ENCODE data around the gene HSPA1A. TPM values are rescaled to one million over a fixed set of nuclear protein-coding genes. Genes with fewer than 3 reads are reported as not detected.
A peak's percentile ranks its signal among the peaks of the same experiment; 100 is the strongest.
"Not testable (repeated sequence)": the region's sequence is repeated elsewhere in the genome, so short reads cannot be mapped to it uniquely, and the experiment has no call there.

HSPA1A gene
- total RNA-seq, 4 donors from 2014 or later, result 235 to 451 (median 370) TPM

DNA sequence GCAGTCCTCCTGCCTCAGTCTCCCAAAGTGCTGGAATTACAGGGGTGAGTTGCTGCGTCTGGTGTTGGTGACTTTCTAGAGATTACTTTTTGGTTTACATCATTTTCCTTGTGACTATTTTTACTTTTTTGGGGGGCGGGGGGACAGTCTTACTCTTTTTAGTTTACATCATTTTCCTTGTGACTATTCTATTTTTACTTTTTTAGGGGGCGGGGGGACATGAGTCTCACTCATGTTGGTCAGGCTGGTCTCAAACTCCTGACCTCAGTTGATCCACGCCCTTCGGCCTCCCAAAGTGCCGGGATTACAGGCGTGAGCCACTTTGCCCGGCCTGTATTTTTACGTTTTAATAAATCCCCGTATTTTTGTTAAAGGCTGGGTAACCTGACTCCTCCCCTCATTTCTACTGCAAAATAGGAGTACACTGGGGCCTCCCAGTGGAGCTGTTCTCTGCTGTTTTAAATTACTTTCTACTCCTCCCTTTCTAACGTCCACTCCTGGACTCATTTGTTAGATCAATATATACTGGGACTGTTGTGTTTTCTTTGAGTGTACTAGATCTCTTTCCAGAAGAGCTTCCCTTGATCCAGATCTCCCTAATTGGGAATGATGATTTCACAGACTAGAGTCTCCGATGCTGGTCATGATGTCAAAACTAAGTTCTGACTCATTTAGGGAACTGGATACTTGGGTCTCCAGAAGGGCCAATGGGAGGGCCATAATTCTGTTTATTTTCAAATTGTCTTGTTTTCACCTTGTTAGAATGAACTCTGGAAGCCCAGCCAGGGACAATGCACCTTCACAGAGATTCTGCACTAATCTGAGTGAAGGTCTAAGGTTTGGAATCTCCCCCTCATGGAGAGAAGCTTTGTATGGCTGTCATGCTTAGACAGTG is 21.4 kb downstream of the HSPA1A start:
- Histone ChIP-seq H3K27me3 (no peaks in the 10 kb centered on the region), H3K4me3 (peak overlapping the region; percentile 72 to 94 (median 82)), H3K4me1 (peaks cover 45 to 64% (median 64%) of the 10 kb centered on the region in 4 donors), H3K9me3 (no peaks in the 10 kb centered on the region), H3K27ac (replicated peaks in 1 of 4) (peak overlapping the region; percentile 93 to 97 (median 95)), H3K36me3 (peaks cover 36 to 50% (median 45%) of the 10 kb centered on the region in 4 donors)
- no peak for TF ChIP-seq EP300 (IDR thresholded peaks at IDR 0.05)
- TF ChIP-seq, protein P1, sequence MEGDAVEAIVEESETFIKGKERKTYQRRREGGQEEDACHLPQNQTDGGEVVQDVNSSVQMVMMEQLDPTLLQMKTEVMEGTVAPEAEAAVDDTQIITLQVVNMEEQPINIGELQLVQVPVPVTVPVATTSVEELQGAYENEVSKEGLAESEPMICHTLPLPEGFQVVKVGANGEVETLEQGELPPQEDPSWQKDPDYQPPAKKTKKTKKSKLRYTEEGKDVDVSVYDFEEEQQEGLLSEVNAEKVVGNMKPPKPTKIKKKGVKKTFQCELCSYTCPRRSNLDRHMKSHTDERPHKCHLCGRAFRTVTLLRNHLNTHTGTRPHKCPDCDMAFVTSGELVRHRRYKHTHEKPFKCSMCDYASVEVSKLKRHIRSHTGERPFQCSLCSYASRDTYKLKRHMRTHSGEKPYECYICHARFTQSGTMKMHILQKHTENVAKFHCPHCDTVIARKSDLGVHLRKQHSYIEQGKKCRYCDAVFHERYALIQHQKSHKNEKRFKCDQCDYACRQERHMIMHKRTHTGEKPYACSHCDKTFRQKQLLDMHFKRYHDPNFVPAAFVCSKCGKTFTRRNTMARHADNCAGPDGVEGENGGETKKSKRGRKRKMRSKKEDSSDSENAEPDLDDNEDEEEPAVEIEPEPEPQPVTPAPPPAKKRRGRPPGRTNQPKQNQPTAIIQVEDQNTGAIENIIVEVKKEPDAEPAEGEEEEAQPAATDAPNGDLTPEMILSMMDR (IDR thresholded peaks at IDR 0.05), result no peak
- no peak for TF ChIP-seq POLR2A (IDR thresholded peaks at IDR 0.05; ENCODE audit: low read depth)
- no peak for TF ChIP-seq POLR2AphosphoS5 (IDR thresholded peaks at IDR 0.05)
- no peak for DNase-seq (ENCODE audit: extremely low spot score)
- WGBS, result 29% methylated on average over 12 of the region's 12 CpGs
- intact Hi-C loops (cut with DNase I), result no loop called here

DNA sequence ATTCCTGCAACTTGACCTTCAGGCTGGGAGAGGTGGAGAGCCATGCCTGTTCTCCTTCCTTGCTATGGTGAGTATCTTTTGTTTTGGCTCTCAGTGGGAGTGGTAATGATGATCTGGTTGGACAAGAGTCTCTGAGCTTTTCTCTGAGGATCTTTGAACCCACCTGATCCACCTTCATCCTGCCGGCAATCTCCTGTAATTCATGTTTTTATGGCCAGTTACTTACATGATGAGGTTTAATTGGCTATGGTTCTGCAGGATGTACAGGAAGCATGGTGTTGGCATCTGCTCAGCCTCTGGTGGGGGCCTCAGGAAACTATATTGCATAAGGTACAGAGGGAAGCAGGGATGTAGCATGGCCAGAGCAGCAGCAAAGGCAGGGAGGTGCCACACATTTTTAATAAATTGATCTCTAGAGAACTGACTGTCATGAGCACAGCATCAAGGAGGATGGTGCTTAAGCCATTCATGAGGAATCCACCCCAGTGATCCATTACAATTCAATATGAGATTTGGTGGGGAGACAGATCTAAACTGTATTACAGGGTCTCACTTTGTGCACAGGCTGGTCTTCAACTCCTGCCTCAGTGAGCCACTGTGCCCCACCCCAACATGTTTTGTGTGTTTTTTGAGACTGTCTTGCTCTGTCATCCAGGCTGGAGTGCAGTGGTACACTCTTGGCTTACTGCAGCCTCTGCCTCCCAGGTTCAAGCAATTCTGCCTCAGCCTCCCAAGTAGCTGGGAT is 22.2 kb downstream of the HSPA1A start:
- Histone ChIP-seq H3K27me3 (no peaks in the 10 kb centered on the region), H3K4me1 (peaks cover 45 to 56% (median 56%) of the 10 kb centered on the region in 4 donors), H3K27ac (replicated peaks in 1 of 4) (peak overlapping the region; percentile 93 to 97 (median 95)), H3K4me3 (peak overlapping the region in 1 of 4 donors; percentile 72), H3K9me3 (no peaks in the 10 kb centered on the region), H3K36me3 (peaks cover 36 to 56% (median 45%) of the 10 kb centered on the region in 4 donors)
- 36% methylated on average over 1 of the region's 1 CpG for WGBS
- no peak for TF ChIP-seq EP300 (IDR thresholded peaks at IDR 0.05)
- no peak for TF ChIP-seq POLR2AphosphoS5 (IDR thresholded peaks at IDR 0.05)
- TF ChIP-seq, protein P1 (IDR thresholded peaks at IDR 0.05), result no peak
- TF ChIP-seq POLR2A (IDR thresholded peaks at IDR 0.05; ENCODE audit: low read depth), result no peak
- intact Hi-C loops (cut with DNase I), result no loop called here
- no peak for DNase-seq (ENCODE audit: extremely low spot score)

DNA sequence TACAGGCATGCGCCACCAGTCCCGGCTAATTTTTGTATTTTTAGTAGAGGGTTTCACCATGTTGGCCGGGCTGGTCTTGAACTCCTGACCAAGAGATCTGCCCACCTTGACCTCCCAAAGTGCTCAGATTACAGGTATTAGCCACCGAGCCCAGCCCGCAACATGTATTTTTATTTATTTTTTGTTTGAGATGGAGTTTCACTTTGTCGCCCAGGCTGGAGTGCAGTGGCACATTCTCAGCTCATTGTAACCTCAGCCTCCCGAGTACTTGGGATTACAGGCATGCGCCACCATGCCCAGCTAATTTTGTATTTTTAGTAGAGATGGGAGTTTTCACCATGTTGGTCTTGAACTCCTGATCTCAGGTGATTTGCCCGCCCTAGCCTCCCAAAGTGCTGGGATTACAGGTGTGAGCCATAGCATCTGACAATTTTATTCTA is 22.8 kb downstream of the HSPA1A start:
- H3K36me3 ChIP-seq, result peaks cover 36 to 61% (median 45%) of the 10 kb centered on the region in 4 donors
- H3K4me3 ChIP-seq; intact Hi-C loops (cut with DNase I); H3K27me3 ChIP-seq; H3K9me3 ChIP-seq; DNase-seq (ENCODE audit: extremely low spot score): not testable (repeated sequence)
- H3K27ac ChIP-seq (replicated peaks in 1 of 4), result peak overlapping the region in 1 of 4 donors; percentile 94
- H3K4me1 ChIP-seq, result peaks cover 45 to 51% (median 50%) of the 10 kb centered on the region in 4 donors
- WGBS, result 92% methylated on average over 9 of the region's 9 CpGs

DNA sequence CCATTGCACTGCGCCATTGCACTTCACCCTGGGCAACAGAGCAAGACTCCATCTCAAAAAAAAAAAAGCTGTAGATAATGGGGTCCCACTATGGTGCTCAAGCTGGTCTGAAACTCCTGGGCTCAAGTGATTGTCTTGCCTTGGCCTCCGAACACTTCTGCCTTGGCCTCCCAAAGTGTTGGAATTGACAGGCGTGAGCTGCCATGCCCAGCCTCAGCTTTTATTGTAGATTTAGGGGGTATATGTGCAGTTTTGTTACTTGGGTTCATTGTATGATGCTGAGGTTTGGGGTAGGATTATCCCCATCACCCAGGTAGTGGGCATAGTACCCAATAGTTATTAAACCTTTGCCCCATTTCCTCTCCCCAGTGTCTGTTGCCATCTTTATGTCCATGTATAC is 23.6 kb downstream of the HSPA1A start:
- 94% methylated on average over 3 of the region's 3 CpGs for WGBS
- no peak for TF ChIP-seq POLR2AphosphoS5 (IDR thresholded peaks at IDR 0.05)
- TF ChIP-seq POLR2A (IDR thresholded peaks at IDR 0.05; ENCODE audit: low read depth), result no peak
- TF ChIP-seq EP300 (IDR thresholded peaks at IDR 0.05), result no peak
- intact Hi-C loops (cut with DNase I), result no loop called here
- H3K27me3 ChIP-seq, result no peaks in the 10 kb centered on the region
- peaks cover 37 to 43% (median 43%) of the 10 kb centered on the region in 4 donors for H3K4me1 ChIP-seq
- DNase-seq (ENCODE audit: extremely low spot score), result no peak
- no peaks in the 10 kb centered on the region for H3K9me3 ChIP-seq
- H3K27ac ChIP-seq (replicated peaks in 1 of 4), result no peak overlapping the region
- peaks cover 36 to 61% (median 45%) of the 10 kb centered on the region in 4 donors for H3K36me3 ChIP-seq
- H3K4me3 ChIP-seq, result no peak overlapping the region

DNA sequence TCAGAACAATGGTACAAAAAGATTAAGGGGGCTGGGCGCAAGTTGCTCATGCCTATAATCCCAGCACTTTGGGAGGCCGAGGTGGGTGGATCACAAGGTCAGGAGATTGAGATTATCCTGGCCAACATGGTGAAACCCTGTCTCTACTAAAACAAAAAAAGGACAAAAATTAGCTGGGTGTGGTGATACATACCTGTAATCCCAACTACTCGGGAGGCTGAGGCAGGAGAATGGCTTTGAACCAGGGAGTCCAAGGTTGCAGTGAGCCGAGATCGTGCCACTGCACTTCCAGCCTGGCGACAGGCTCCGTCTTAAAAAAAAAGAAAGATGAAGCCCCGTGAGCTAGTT is 24.4 kb downstream of the HSPA1A start:
- Histone ChIP-seq H3K4me1 (peaks cover 33 to 40% (median 39%) of the 10 kb centered on the region in 4 donors), H3K36me3 (peaks cover 36 to 61% (median 45%) of the 10 kb centered on the region in 4 donors)
- DNase-seq (ENCODE audit: extremely low spot score); intact Hi-C loops (cut with DNase I); H3K27me3 ChIP-seq; H3K4me3 ChIP-seq; H3K9me3 ChIP-seq; H3K27ac ChIP-seq (replicated peaks in 1 of 4): not testable (repeated sequence)
- WGBS, result 80% methylated on average over 8 of the region's 8 CpGs

DNA sequence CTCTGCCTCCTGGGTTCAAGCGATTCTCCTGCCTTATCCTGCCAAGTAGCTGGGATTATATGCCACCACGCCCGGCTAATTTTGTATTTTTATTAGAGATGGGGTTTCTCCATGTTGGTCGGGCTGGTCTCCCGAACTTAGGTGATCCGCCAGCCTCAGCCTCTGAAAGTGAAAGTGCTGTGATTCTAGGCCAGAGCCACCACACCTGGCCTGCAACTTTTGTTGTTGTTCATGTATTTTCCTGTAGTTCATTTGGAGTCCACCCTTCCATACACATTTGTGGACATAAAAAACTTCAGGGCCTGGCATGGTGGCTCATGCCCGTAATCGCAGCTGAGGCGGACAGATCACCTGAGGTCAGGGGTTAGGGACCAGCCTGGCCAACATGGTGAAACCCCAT is 26.7 kb downstream of the HSPA1A start:
- no peak for DNase-seq (ENCODE audit: extremely low spot score)
- Histone ChIP-seq H3K9me3 (no peaks in the 10 kb centered on the region), H3K36me3 (peaks cover 36 to 58% (median 40%) of the 10 kb centered on the region in 4 donors), H3K27me3 (no peaks in the 10 kb centered on the region), H3K27ac (replicated peaks in 1 of 4) (no peak overlapping the region), H3K4me1 (peaks cover 17 to 21% (median 21%) of the 10 kb centered on the region in 4 donors), H3K4me3 (no peak overlapping the region)
- TF ChIP-seq POLR2A (IDR thresholded peaks at IDR 0.05; ENCODE audit: low read depth) (no peak), EP300 (IDR thresholded peaks at IDR 0.05) (no peak), POLR2AphosphoS5 (IDR thresholded peaks at IDR 0.05) (no peak)
- TF ChIP-seq, protein P1 (IDR thresholded peaks at IDR 0.05), result no peak
- intact Hi-C loops (cut with DNase I), result no loop called here
- 93% methylated on average over 9 of the region's 9 CpGs for WGBS

Data from esophagus muscularis mucosa (tissue), 4 donors.